Measurements from ENCODE around the gene STARD3. TPM values are rescaled to one million over a fixed set of nuclear protein-coding genes. Genes with fewer than 3 reads are reported as not detected.

Gene STARD3
- total RNA-seq, 4 donors from 2014 or later = 44.5 to 73.6 (median 53.0) TPM

DNA sequence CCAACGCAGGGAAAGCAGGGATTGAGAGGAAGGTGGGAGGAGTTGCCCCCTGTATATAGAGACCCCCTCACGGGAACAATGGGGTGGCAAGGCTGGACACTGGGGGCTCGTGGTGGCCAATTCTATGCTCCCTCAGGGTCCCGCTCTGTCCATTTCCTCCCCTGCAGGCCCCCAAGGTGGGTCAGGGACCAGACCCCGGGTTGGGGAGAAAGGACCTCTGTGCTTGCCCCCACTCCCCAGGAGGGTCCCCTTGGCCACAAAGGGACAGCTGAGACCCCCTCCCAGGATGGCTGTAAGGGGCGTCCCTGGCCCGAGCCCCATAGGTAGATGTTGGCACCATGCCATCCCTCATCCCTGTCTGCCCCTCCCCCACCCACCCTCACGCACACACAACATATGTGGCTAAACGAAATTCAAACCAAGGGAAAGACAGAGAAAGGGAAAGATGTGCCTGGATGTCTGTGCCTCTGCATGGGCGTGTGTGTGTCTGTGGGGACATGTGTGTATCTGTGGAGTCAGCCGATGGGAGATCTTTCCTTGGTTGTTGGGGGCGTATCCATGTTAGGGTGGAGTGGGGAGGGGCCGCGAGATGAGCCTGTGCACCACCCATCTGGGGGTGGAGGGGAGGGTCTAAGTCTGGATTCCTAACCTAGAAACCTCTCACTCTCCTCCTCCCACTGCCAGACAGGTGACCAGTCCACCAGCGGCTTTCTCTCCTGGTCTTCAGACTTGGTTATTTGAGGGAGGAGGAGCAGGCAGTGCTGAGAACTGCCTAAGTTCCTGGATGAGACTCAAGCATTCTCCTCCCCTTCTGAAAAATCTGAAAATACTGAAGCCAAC, 28.6 kb upstream of the STARD3 start:
- WGBS, 2 donors = 14 to 15% methylated on average over 15 of the region's 15 CpGs
- H3K4me1 ChIP-seq = peaks cover 16 to 28% of the 10 kb centered on the region in 2 donors
- H3K4me3 ChIP-seq (replicated peaks in 1 of 3) = no peak overlapping the region
- no peaks in the 10 kb centered on the region for H3K36me3 ChIP-seq
- H3K27ac ChIP-seq = no peak overlapping the region
- TF ChIP-seq, protein P1, sequence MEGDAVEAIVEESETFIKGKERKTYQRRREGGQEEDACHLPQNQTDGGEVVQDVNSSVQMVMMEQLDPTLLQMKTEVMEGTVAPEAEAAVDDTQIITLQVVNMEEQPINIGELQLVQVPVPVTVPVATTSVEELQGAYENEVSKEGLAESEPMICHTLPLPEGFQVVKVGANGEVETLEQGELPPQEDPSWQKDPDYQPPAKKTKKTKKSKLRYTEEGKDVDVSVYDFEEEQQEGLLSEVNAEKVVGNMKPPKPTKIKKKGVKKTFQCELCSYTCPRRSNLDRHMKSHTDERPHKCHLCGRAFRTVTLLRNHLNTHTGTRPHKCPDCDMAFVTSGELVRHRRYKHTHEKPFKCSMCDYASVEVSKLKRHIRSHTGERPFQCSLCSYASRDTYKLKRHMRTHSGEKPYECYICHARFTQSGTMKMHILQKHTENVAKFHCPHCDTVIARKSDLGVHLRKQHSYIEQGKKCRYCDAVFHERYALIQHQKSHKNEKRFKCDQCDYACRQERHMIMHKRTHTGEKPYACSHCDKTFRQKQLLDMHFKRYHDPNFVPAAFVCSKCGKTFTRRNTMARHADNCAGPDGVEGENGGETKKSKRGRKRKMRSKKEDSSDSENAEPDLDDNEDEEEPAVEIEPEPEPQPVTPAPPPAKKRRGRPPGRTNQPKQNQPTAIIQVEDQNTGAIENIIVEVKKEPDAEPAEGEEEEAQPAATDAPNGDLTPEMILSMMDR (IDR thresholded peaks at IDR 0.05) = no peak
- no peak for TF ChIP-seq POLR2A (IDR thresholded peaks at IDR 0.05)
- H3K9me3 ChIP-seq = no peaks in the 10 kb centered on the region
- intact Hi-C loops (cut with DNase I) = no loop called here
- DNase-seq = no peak
- H3K27me3 ChIP-seq = peaks cover 49% of the 10 kb centered on the region

DNA sequence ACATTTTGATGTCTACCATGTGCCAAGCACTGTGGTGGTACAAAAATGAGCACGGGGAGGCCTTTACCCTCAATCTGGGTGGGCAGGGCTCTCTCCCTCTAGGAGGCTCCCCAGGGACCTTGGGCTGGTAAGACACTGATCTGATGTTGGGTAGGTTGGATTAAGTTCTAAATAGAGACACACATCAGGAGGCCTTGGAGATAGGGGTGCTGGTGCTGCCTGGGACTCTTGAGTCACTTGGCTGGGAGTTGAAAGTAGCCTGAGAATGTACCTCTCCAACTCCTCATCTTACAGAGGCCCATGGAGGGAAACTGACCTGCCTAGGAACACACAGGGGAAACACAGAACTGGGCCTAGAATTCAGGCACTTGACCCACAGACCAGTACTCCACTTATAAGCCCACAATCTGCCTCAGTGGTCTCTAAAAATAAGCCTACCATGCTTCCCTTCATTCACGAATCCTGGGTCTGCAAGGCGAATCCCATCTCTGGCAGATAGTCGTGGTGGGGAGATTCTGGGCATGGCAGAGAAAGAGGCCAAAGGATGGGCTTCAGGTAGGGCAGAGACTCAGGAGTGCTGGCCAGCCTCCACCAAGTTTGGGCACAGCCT, 27.4 kb upstream of the STARD3 start:
- Histone ChIP-seq H3K27ac (no peak overlapping the region), H3K36me3 (no peaks in the 10 kb centered on the region), H3K9me3 (no peaks in the 10 kb centered on the region), H3K27me3 (peaks cover 37% of the 10 kb centered on the region), H3K4me1 (peaks cover 16 to 28% of the 10 kb centered on the region in 2 donors), H3K4me3 (replicated peaks in 1 of 3) (no peak overlapping the region)
- TF ChIP-seq, protein P1 (IDR thresholded peaks at IDR 0.05) = no peak
- TF ChIP-seq POLR2A (IDR thresholded peaks at IDR 0.05) = no peak
- DNase-seq = no peak
- 87 to 88% methylated on average over 4 of the region's 4 CpGs for WGBS, 2 donors
- intact Hi-C loops (cut with DNase I) = no loop called here

DNA sequence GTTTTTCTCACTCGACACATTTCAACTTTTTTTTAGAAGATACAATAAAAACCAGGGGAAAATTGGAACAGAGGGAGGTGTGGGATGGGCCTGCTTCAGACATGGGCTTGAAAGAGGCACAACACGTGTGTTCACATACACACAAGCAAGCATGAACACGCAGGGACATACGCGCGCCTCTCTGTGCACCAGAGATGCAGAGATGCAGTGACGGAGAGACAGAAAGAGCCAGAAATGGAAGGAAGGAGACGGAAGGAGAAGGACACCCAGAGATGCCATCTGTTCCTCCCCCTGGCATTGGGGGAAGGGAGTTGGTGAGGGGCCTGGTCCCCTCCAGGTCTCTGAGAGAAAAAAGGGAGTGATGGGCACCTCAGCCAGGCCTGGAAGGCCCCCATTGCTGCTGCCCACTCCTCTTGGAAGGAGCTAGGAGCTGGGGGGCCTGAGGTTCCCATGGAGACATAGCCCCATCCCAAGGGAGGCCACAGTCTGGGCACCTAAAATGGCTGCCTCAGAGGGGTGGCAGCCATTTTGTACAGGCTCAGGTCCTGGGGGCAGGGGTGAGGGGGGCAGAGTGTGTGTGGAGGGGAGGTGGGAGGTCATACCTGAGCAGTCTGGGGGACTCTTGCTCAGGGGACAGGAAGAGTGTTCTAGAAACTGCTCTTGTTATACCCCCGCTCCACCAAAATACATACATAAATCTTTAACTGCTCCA, 25.4 kb upstream of the STARD3 start:
- H3K27me3 ChIP-seq = peaks cover 21% of the 10 kb centered on the region

DNA sequence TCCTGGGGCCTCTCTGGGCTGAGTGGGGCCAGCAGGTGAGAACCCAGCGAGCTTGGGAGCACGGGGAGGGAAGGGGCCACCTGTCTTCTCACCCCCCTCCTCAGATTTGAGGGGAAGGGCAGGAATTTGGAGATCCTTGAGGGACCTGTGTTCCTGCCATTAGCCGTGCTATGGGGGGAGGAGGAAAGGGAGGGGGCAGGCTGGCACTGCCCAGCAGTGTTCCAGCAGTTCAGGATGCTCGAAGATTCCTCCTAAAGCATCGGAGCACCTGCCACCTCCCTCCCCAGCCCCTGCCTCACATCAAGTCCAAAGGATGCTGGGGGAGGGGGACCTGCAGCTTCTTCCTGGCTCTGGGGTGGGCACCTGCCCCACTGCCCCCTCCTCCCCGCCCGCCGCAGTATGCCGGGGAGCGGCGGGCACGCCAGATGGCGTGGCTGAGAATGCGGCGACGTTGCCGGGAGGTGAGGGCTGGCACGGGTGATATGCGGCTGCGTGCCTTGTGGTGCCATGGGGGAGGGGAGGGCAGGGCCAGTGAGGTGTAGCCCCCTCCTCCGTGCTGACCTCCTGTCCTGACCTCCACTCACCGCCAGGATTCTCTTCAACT, 24.6 kb upstream of the STARD3 start:
- Histone ChIP-seq H3K4me1 (peaks cover 4 to 6% of the 10 kb centered on the region in 2 donors), H3K9me3 (no peaks in the 10 kb centered on the region), H3K4me3 (replicated peaks in 1 of 3) (no peak overlapping the region), H3K36me3 (no peaks in the 10 kb centered on the region), H3K27ac (no peak overlapping the region), H3K27me3 (peaks cover 12% of the 10 kb centered on the region)
- DNase-seq = no peak
- TF ChIP-seq, protein P1 (IDR thresholded peaks at IDR 0.05) = no peak
- no peak for TF ChIP-seq POLR2A (IDR thresholded peaks at IDR 0.05)
- 63 to 77% methylated on average over 11 to 22 of the region's 22 CpGs for WGBS, 2 donors
- intact Hi-C loops (cut with DNase I) = no loop called here

More for the DNA sequence above, 25.4 kb upstream of the STARD3 start:
- intact Hi-C loops (cut with DNase I) = no loop called here
- Histone ChIP-seq H3K9me3 (no peaks in the 10 kb centered on the region), H3K4me3 (replicated peaks in 1 of 3) (no peak overlapping the region), H3K27ac (no peak overlapping the region), H3K4me1 (peaks cover 8 to 9% of the 10 kb centered on the region in 2 donors), H3K36me3 (no peaks in the 10 kb centered on the region)
- WGBS, 2 donors = 91 to 92% methylated on average over 9 of the region's 9 CpGs
- DNase-seq = no peak
- no peak for TF ChIP-seq POLR2A (IDR thresholded peaks at IDR 0.05)
- TF ChIP-seq, protein P1 (IDR thresholded peaks at IDR 0.05) = no peak
